ENCODE data around the gene NFATC2. TPM values are rescaled to one million over a fixed set of nuclear protein-coding genes. Genes with fewer than 3 reads are reported as not detected.

The NFATC2 gene
- total RNA-seq, 1 experiment from 2014 or later = 6.3 TPM

DNA sequence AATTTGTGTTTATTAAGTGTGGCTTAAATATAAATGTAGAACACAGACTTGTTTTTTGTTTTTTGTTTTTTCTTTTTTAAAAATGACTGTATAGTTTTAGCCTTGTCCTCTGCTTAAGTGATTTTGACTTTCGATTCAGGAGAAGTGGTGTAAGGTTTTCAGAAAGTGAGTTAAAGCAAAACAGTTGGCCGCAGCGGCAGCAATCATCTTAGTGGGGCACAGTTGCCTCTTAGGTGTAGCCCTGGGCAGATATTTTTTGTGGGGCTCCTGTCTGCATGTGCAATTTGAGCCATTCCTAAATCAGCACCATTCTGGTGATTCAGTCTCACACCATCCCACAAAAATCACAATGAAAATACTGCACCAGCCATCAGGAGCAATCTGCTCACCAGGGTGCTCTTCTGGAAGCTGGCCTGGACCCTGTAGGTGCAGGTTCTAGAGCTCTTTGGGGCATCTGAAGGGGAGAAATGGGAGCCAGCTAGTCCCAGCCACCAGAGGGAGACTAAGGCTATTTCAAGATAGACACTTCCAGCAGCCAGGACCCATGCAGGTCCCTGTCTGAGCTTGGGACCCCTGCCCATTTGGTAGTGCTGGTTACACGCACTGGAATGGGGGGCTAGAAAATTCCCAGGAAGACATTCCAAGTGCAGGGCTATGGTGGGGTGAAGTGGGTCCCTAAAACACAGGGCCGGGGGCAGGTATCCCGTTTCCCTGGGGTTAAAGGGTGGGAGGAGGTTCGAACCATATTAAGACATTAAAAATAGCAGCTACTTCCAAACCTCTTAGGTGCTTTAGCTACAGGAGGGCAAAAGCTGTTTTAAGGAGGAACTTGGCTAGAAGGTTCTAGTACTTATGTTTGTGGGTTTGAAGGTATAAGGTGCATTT, 156.6 kb downstream of the NFATC2 start:
- Histone ChIP-seq H3K4me3 (no peak overlapping the region), H4K20me1 (ENCODE audit: insufficient read depth) (no peaks in the 10 kb centered on the region), H3F3A (ENCODE audit: insufficient read depth, low read depth) (peaks cover 9% of the 10 kb centered on the region; the same call in 1 of the 2 replicates), H3K27me3 (ENCODE audit: insufficient read depth, low read depth) (no peaks in the 10 kb centered on the region), H3K9me3 (ENCODE audit: insufficient read depth, low read depth) (no peaks in the 10 kb centered on the region), H3K27ac (no peak overlapping the region), H3K36me3 (ENCODE audit: low read depth) (no peaks in the 10 kb centered on the region), H2AFZ (no peak overlapping the region), H3K4me1 (replicated peaks; ENCODE audit: insufficient read depth) (peaks cover 21% of the 10 kb centered on the region), H3K79me2 (ENCODE audit: low read depth) (no peaks in the 10 kb centered on the region), H3K4me2 (no peak overlapping the region), H3K9me2 (ENCODE audit: insufficient read depth) (no peaks in the 10 kb centered on the region)
- peak in 1 of 2 experiments; percentile 16 for DNase-seq
- CTCF ChIA-PET = interaction anchor here (0.5 to 1.3 kb wide), 5 partner anchors 136 to 600 kb away, joined by 3 to 21 read pairs (median 4); no protein-coding TSS in a partner anchor
- BruUV-seq (replicated peaks) = no TSS peak
- intact Hi-C loops (cut with micrococcal nuclease; ENCODE audit: unreplicated experiment) = loop anchor here (1.0 to 5.0 kb wide), 2 partner anchors 146 to 209 kb away; no protein-coding TSS in a partner anchor
- TF ChIP-seq, protein P1, sequence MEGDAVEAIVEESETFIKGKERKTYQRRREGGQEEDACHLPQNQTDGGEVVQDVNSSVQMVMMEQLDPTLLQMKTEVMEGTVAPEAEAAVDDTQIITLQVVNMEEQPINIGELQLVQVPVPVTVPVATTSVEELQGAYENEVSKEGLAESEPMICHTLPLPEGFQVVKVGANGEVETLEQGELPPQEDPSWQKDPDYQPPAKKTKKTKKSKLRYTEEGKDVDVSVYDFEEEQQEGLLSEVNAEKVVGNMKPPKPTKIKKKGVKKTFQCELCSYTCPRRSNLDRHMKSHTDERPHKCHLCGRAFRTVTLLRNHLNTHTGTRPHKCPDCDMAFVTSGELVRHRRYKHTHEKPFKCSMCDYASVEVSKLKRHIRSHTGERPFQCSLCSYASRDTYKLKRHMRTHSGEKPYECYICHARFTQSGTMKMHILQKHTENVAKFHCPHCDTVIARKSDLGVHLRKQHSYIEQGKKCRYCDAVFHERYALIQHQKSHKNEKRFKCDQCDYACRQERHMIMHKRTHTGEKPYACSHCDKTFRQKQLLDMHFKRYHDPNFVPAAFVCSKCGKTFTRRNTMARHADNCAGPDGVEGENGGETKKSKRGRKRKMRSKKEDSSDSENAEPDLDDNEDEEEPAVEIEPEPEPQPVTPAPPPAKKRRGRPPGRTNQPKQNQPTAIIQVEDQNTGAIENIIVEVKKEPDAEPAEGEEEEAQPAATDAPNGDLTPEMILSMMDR (conservative IDR thresholded peaks at IDR 0.05) = peak; percentile 73
- no peak for TF ChIP-seq EZH2 (IDR thresholded peaks at IDR 0.05; ENCODE audit: low read depth)
- POLR2A ChIA-PET (ENCODE audit: unreplicated experiment) = interaction anchor here (0.7 kb wide), 1 partner anchor 718 kb away, joined by 5 read pairs; no protein-coding TSS in a partner anchor

DNA sequence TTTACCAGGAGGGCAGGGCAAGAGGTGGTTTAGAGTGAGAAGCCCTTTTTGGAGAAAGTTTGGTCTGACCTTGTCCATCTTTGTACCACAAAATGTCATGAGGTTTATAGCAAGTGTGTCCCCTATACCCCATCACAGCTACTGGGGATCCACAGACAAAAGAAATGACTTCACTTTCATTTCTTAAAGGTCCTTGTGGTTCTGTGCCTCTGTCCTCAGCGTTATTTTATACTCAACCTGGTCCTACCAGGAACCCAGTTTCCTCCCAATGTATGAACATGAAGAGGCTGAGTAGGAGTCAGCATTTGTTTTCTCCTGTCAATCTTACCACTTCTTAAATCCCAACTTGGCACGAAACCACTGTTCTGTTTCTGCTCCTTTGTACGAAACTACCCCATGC, 157.6 kb downstream of the NFATC2 start:
- H3K79me2 ChIP-seq (ENCODE audit: low read depth) = no peaks in the 10 kb centered on the region
- ChIA-PET POLR2A (ENCODE audit: unreplicated experiment) (interaction anchor here (0.6 to 0.7 kb wide), 2 partner anchors 97 to 719 kb away, joined by 5 to 6 read pairs; no protein-coding TSS in a partner anchor), CTCF (no interaction called here)
- H3K9me2 ChIP-seq (ENCODE audit: insufficient read depth) = no peaks in the 10 kb centered on the region
- H3K9me3 ChIP-seq (ENCODE audit: insufficient read depth, low read depth) = no peaks in the 10 kb centered on the region
- intact Hi-C loops (cut with micrococcal nuclease; ENCODE audit: unreplicated experiment) = loop anchor here (5.0 kb wide), 1 partner anchor 147 kb away; no protein-coding TSS in a partner anchor
- H2AFZ ChIP-seq = no peak overlapping the region
- H3F3A ChIP-seq (ENCODE audit: insufficient read depth, low read depth) = peaks cover 9% of the 10 kb centered on the region; the same call in 1 of the 2 replicates
- H3K36me3 ChIP-seq (ENCODE audit: low read depth) = no peaks in the 10 kb centered on the region
- no peak for DNase-seq
- H4K20me1 ChIP-seq (ENCODE audit: insufficient read depth) = no peaks in the 10 kb centered on the region
- H3K27ac ChIP-seq = no peak overlapping the region
- no TSS peak for BruUV-seq (replicated peaks)
- H3K4me3 ChIP-seq = no peak overlapping the region
- H3K4me1 ChIP-seq (replicated peaks; ENCODE audit: insufficient read depth) = peaks cover 23% of the 10 kb centered on the region
- no peak overlapping the region for H3K4me2 ChIP-seq
- no peak for TF ChIP-seq EZH2 (IDR thresholded peaks at IDR 0.05; ENCODE audit: low read depth)
- TF ChIP-seq, protein P1 (conservative IDR thresholded peaks at IDR 0.05) = no peak
- no peaks in the 10 kb centered on the region for H3K27me3 ChIP-seq (ENCODE audit: insufficient read depth, low read depth)

DNA sequence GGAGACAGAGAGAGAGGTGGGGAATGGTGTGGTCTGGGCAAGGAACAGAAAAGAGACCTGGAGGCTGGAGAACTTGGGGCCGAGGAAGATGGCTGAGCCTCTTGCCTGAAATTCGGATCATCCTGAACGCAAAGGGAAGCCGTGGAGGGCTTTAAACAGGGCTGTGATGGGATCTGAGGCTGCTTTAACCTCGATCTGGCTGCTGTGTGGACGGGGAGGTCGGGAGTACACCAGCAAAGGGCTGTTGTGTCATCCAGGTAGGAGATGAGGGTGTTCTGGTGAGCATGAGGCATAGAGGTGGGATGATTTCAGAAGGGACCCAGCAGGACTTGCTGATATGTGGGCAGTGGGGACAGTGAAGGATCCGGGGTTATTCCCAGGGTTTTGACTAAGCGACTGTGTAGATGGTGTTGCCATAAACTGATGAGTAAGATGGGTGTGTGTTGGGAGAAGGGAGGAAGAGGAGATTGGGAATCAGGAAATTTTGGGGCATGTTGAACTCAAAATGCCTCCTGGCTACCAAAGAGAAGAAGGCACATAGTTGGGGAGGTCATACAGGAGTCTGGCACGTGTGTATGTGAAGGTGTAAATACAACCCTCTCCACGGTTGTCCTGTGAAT, 158.5 kb downstream of the NFATC2 start:
- TF ChIP-seq, protein P1 (conservative IDR thresholded peaks at IDR 0.05) = no peak
- no peak for TF ChIP-seq EZH2 (IDR thresholded peaks at IDR 0.05; ENCODE audit: low read depth)
- no TSS peak for BruUV-seq (replicated peaks)
- intact Hi-C loops (cut with micrococcal nuclease; ENCODE audit: unreplicated experiment) = no loop called here
- Histone ChIP-seq H3K27me3 (ENCODE audit: insufficient read depth, low read depth) (no peaks in the 10 kb centered on the region), H3K9me3 (ENCODE audit: insufficient read depth, low read depth) (no peaks in the 10 kb centered on the region), H4K20me1 (ENCODE audit: insufficient read depth) (no peaks in the 10 kb centered on the region), H3F3A (ENCODE audit: insufficient read depth, low read depth) (peaks cover 6% of the 10 kb centered on the region; the same call in 1 of the 2 replicates), H3K79me2 (ENCODE audit: low read depth) (no peaks in the 10 kb centered on the region), H2AFZ (no peak overlapping the region), H3K4me3 (no peak overlapping the region), H3K4me1 (replicated peaks; ENCODE audit: insufficient read depth) (peaks cover 19% of the 10 kb centered on the region), H3K9me2 (ENCODE audit: insufficient read depth) (no peaks in the 10 kb centered on the region), H3K27ac (no peak overlapping the region), H3K36me3 (ENCODE audit: low read depth) (no peaks in the 10 kb centered on the region), H3K4me2 (no peak overlapping the region)
- ChIA-PET POLR2A (ENCODE audit: unreplicated experiment) (no interaction called here), CTCF (no interaction called here)
- DNase-seq = no peak

Measured in PC-9 (cell line).